Trophoblast cell (in vitro differentiated cells and primary cell): Measurements from ENCODE around the gene BACE2.

Experiments used
- DNase-seq, 2 donors: peaks; one replicate each; pipeline ENCODE4 v3.0.0-alpha.2; 2016
- H2AFZ ChIP-seq: 2 replicates; pipeline ENCODE4 v1.6.1; 2013; ENCODE audit warnings: low read length, moderate library complexity, mild to moderate bottlenecking; ENCODE audit not compliant: insufficient read depth, poor library complexity
- H2AK5ac ChIP-seq: 2 replicates; pipeline ENCODE4 v1.6.1; 2013; ENCODE audit warnings: mild to moderate bottlenecking, low read length
- H2BK120ac ChIP-seq: 2 replicates; pipeline ENCODE4 v1.6.1; 2013; ENCODE audit warnings: low read length, mild to moderate bottlenecking, moderate library complexity; ENCODE audit not compliant: insufficient read depth, poor library complexity
- H2BK12ac ChIP-seq: 2 replicates; pipeline ENCODE4 v1.6.1; 2013; ENCODE audit warnings: mild to moderate bottlenecking, low read length, moderate library complexity
- H2BK5ac ChIP-seq: 2 replicates; pipeline ENCODE4 v1.6.1; 2013; ENCODE audit warnings: low read length, low read depth, moderate library complexity, mild to moderate bottlenecking; ENCODE audit not compliant: poor library complexity
- H3K14ac ChIP-seq: 2 replicates; pipeline ENCODE4 v1.6.1; 2013; ENCODE audit warnings: mild to moderate bottlenecking, low read length
- H3K18ac ChIP-seq: 2 replicates; pipeline ENCODE4 v1.6.1; 2013; ENCODE audit warnings: mild to moderate bottlenecking, low read length
- H3K23ac ChIP-seq: 2 replicates; pipeline ENCODE4 v1.6.1; 2013; ENCODE audit warnings: low read length
- H3K27ac ChIP-seq: 2 replicates; pipeline ENCODE4 v1.5.1; 2013; ENCODE audit warnings: low read depth, mild to moderate bottlenecking, inconsistent platforms, low read length, moderate library complexity
- H3K27me3 ChIP-seq: 2 replicates; pipeline ENCODE4 v1.6.1; 2013; ENCODE audit warnings: inconsistent platforms, mild to moderate bottlenecking, low read length, moderate library complexity; ENCODE audit not compliant: insufficient read depth
- H3K36me3 ChIP-seq, 2 experiments: 1 replicate in 1 of 2; 2 replicates in 1 of 2; pipeline ENCODE4 v1.6.1; 2013; ENCODE audit warnings: low read length in 2 of 2, mild to moderate bottlenecking in 2 of 2, moderate library complexity in 1 of 2; ENCODE audit not compliant: insufficient read depth in 2 of 2, control insufficient read depth in 1 of 2
- H3K4ac ChIP-seq: 2 replicates; pipeline ENCODE4 v1.6.1; 2013; ENCODE audit warnings: low read depth, mild to moderate bottlenecking, low read length, moderate library complexity
- H3K4me1 ChIP-seq, 2 experiments: 1 replicate in 1 of 2; 2 replicates in 1 of 2; pipeline ENCODE4 v1.6.1; 2013; ENCODE audit warnings: low read length in 2 of 2, mild to moderate bottlenecking in 2 of 2, moderate library complexity in 1 of 2; ENCODE audit not compliant: insufficient read depth in 2 of 2, control insufficient read depth in 1 of 2
- H3K4me2 ChIP-seq: 2 replicates; pipeline ENCODE4 v1.6.1; 2013; ENCODE audit warnings: inconsistent platforms, mild to moderate bottlenecking, low read length, moderate library complexity
- H3K4me3 ChIP-seq: 2 replicates; pipeline ENCODE4 v1.5.1; 2013; ENCODE audit warnings: mild to moderate bottlenecking, low read depth, low read length, inconsistent platforms
- H3K79me1 ChIP-seq: one replicate; pipeline ENCODE4 v1.6.1; 2013; ENCODE audit warnings: low read length
- H3K79me2 ChIP-seq: 2 replicates; pipeline ENCODE4 v1.6.1; 2013; ENCODE audit warnings: low read length, mild to moderate bottlenecking; ENCODE audit not compliant: control insufficient read depth, insufficient read depth, poor library complexity
- H3K9ac ChIP-seq: 2 replicates; pipeline ENCODE4 v1.6.1; 2013; ENCODE audit warnings: mild to moderate bottlenecking, low read length
- H3K9me3 ChIP-seq: 2 replicates; pipeline ENCODE4 v1.6.1; 2013; ENCODE audit warnings: low read depth, mild to moderate bottlenecking, control low read depth, inconsistent platforms, low read length; ENCODE audit not compliant: insufficient read depth
- H4K12ac ChIP-seq: 2 replicates; pipeline ENCODE4 v1.6.1; 2013; ENCODE audit warnings: low read depth, mild to moderate bottlenecking, low read length, moderate library complexity
- H4K8ac ChIP-seq: 2 replicates; pipeline ENCODE4 v1.6.1; 2013; ENCODE audit warnings: low read depth, mild to moderate bottlenecking, low read length, moderate library complexity
- H4K91ac ChIP-seq: one replicate; pipeline ENCODE4 v1.6.1; 2013; ENCODE audit warnings: low read depth, mild to moderate bottlenecking, low read length, moderate library complexity
- WGBS: extraction: QIAGEN DNeasy Blood & Tissue Kit; methylation state at CpG from one replicate; pipeline ENCODE4 v1.1.7; 2013; ENCODE audit warnings: missing lambda C conversion rate; ENCODE audit not compliant: insufficient read length, insufficient coverage; ENCODE audit errors: extremely low coverage; 5-methylcytosine and 5-hydroxymethylcytosine counted together

Gene BACE2

GRCh38 chr21:41316200-41317062 is 148.5 kb downstream of the BACE2 start, which contains the start of gene FAM3B:
Gene FAM3B, plus strand, starts transcription at chr21:41316801. Its CDS starts 79 bp downstream, at chr21:41316880.
- WGBS, result no CpG with 5 or more reads among the region's 55 CpGs
- H4K12ac ChIP-seq, result peak within 1 kb of the TSS; percentile 51
- no peak within 1 kb of the TSS for H2AK5ac ChIP-seq
- H3K4me3 ChIP-seq, result no peak within 1 kb of the TSS
- peaks cover 2% of the 10 kb centered on the region for H3K9me3 ChIP-seq
- no peak within 1 kb of the TSS for H3K27ac ChIP-seq
- no peak within 1 kb of the TSS for H3K4ac ChIP-seq
- H2BK120ac ChIP-seq, result no peak within 1 kb of the TSS
- no peak within 1 kb of the TSS for H3K23ac ChIP-seq
- no peaks in the 10 kb centered on the region for H3K79me2 ChIP-seq
- no peaks in the 10 kb centered on the region for H3K79me1 ChIP-seq
- DNase-seq, result peak; percentile 21 to 22
- H3K4me1 ChIP-seq, result peaks cover 4 to 10% of the 10 kb centered on the region in 2 experiments
- peaks cover 22% of the 10 kb centered on the region for H3K27me3 ChIP-seq
- no peak within 1 kb of the TSS for H4K91ac ChIP-seq
- no peak within 1 kb of the TSS for H3K14ac ChIP-seq
- no peaks in the 10 kb centered on the region for H3K36me3 ChIP-seq
- no peak within 1 kb of the TSS for H2BK5ac ChIP-seq
- no peak within 1 kb of the TSS for H3K9ac ChIP-seq
- peak within 1 kb of the TSS; percentile 85 for H3K4me2 ChIP-seq
- H4K8ac ChIP-seq, result no peak within 1 kb of the TSS
- H3K18ac ChIP-seq, result no peak within 1 kb of the TSS
- no peak within 1 kb of the TSS for H2BK12ac ChIP-seq
- H2AFZ ChIP-seq, result peak within 1 kb of the TSS; percentile 30

GRCh38 chr21:41317063-41317392 is 149.1 kb downstream of the BACE2 start:
- peak overlapping the region; percentile 85 for H3K4me2 ChIP-seq
- no peak overlapping the region for H3K4me3 ChIP-seq
- peak overlapping the region; percentile 30 for H2AFZ ChIP-seq
- no peak overlapping the region for H2AK5ac ChIP-seq
- H2BK120ac ChIP-seq, result no peak overlapping the region
- H3K18ac ChIP-seq, result no peak overlapping the region
- H3K9ac ChIP-seq, result no peak overlapping the region
- H3K79me1 ChIP-seq, result no peaks in the 10 kb centered on the region
- H3K4me1 ChIP-seq, result peaks cover 4 to 10% of the 10 kb centered on the region in 2 experiments
- no peak overlapping the region for H2BK5ac ChIP-seq
- no peak overlapping the region for H3K14ac ChIP-seq
- no peak for DNase-seq
- H4K8ac ChIP-seq, result no peak overlapping the region
- peaks cover 22% of the 10 kb centered on the region for H3K27me3 ChIP-seq
- no peak overlapping the region for H3K4ac ChIP-seq
- no CpG with 5 or more reads among the region's 19 CpGs for WGBS
- H4K91ac ChIP-seq, result no peak overlapping the region
- no peak overlapping the region for H3K23ac ChIP-seq
- H3K79me2 ChIP-seq, result no peaks in the 10 kb centered on the region
- H3K36me3 ChIP-seq, result no peaks in the 10 kb centered on the region
- no peak overlapping the region for H2BK12ac ChIP-seq
- H3K27ac ChIP-seq, result no peak overlapping the region
- H3K9me3 ChIP-seq, result peaks cover 2% of the 10 kb centered on the region
- no peak overlapping the region for H4K12ac ChIP-seq

- Histone ChIP-seq H4K8ac (no peak overlapping the region), H2BK120ac (no peak overlapping the region), H3K4me2 (peak overlapping the region; percentile 85), H3K4ac (no peak overlapping the region), H2BK5ac (no peak overlapping the region), H2AFZ (no peak overlapping the region), H3K9me3 (peaks cover 2% of the 10 kb centered on the region), H4K91ac (no peak overlapping the region), H4K12ac (no peak overlapping the region), H3K27me3 (peaks cover 22% of the 10 kb centered on the region), H3K79me2 (no peaks in the 10 kb centered on the region), H3K79me1 (no peaks in the 10 kb centered on the region), H2AK5ac (no peak overlapping the region), H3K36me3 (no peaks in the 10 kb centered on the region), H3K4me3 (no peak overlapping the region), H3K4me1 (peaks cover 4 to 10% of the 10 kb centered on the region in 2 experiments), H3K14ac (no peak overlapping the region), H3K9ac (no peak overlapping the region), H2BK12ac (no peak overlapping the region), H3K27ac (no peak overlapping the region), H3K18ac (no peak overlapping the region), H3K23ac (no peak overlapping the region)
- WGBS, result no CpG with 5 or more reads among the region's 10 CpGs
- peak in 1 of 2 donors; percentile 28 for DNase-seq
Observed at GRCh38 chr21:41317458-41317857, 149.5 kb downstream of the BACE2 start.

GRCh38 chr21:41318218-41318617 is 150.3 kb downstream of the BACE2 start:
- no peak overlapping the region for H2BK12ac ChIP-seq
- H3K4me1 ChIP-seq, result peaks cover 4 to 10% of the 10 kb centered on the region in 2 experiments
- no peak overlapping the region for H2AK5ac ChIP-seq
- no peak overlapping the region for H3K14ac ChIP-seq
- H3K27me3 ChIP-seq, result peaks cover 22% of the 10 kb centered on the region
- no peak overlapping the region for H3K23ac ChIP-seq
- H3K9me3 ChIP-seq, result no peaks in the 10 kb centered on the region
- H3K27ac ChIP-seq, result no peak overlapping the region
- no peaks in the 10 kb centered on the region for H3K79me2 ChIP-seq
- DNase-seq, result no peak
- H3K79me1 ChIP-seq, result no peaks in the 10 kb centered on the region
- H3K4me3 ChIP-seq, result no peak overlapping the region
- no peak overlapping the region for H3K4ac ChIP-seq
- no peak overlapping the region for H2BK120ac ChIP-seq
- no peaks in the 10 kb centered on the region for H3K36me3 ChIP-seq
- H4K8ac ChIP-seq, result no peak overlapping the region
- no peak overlapping the region for H3K18ac ChIP-seq
- no peak overlapping the region for H2BK5ac ChIP-seq
- no peak overlapping the region for H3K4me2 ChIP-seq
- H4K91ac ChIP-seq, result no peak overlapping the region
- no CpG with 5 or more reads among the region's 9 CpGs for whole genome bisulfite sequencing
- H4K12ac ChIP-seq, result no peak overlapping the region
- no peak overlapping the region for H3K9ac ChIP-seq
- H2AFZ ChIP-seq, result no peak overlapping the region
